ENCODE results near the gene ENPP7.

DNA sequence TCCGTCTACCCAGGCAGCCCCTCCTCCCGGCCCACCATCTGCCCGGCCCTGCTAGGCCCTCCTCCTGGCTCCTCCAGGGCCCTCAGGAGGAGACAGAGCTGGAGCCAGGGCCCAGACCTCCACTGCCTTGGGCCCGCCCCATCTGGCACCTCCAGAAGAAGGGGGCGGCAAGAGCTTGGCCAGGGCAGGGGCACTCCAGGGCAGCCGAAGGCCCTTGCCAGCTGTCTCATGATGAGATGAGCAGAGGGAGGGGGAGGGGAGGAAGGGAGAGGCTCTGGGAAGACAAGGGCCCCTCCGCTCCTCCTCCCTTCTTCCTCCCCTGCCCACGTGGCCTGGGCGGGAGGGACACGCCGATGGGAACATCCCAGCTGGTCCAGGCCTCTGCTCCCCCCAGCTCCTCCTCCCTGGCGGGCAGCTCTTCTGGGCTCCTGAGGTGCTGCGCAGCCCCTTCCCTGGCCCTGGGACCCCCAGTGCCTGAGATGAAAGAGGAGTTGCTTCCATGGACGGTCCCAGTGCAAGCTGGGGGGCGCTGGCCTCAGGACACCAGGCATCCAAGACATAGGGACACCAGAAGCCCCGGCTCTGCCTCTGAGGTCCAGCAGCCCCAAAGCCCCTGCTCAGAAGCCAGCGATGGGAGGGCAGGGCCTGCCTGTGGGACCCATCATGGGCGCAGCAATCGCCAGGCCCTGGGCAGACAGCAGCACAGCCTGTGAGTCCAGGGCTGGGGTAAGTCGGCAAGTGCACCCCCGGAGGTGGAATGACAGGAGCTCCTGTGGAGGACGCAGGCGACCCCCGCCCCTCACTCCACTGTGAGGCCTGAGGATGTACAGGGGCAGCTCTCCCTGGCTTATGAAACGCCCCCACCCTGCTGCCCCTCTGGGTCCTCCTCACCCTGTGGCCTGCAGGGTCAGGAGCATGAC lies 23.6 kb upstream of the ENPP7 start:
- TF ChIP-seq, protein P1, sequence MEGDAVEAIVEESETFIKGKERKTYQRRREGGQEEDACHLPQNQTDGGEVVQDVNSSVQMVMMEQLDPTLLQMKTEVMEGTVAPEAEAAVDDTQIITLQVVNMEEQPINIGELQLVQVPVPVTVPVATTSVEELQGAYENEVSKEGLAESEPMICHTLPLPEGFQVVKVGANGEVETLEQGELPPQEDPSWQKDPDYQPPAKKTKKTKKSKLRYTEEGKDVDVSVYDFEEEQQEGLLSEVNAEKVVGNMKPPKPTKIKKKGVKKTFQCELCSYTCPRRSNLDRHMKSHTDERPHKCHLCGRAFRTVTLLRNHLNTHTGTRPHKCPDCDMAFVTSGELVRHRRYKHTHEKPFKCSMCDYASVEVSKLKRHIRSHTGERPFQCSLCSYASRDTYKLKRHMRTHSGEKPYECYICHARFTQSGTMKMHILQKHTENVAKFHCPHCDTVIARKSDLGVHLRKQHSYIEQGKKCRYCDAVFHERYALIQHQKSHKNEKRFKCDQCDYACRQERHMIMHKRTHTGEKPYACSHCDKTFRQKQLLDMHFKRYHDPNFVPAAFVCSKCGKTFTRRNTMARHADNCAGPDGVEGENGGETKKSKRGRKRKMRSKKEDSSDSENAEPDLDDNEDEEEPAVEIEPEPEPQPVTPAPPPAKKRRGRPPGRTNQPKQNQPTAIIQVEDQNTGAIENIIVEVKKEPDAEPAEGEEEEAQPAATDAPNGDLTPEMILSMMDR (IDR thresholded peaks at IDR 0.05): no peak
- TF ChIP-seq POLR2A (IDR thresholded peaks at IDR 0.05): no peak

All from lower leg skin (tissue), 3 donors.